SK-N-SH treated with all-trans-retinoic acid at 6 μM for 48 hours (cell line): ENCODE measurements around the gene TBX1.
A peak's percentile ranks its signal among the peaks of the same experiment; 100 is the strongest.

ENCODE experiments used
- ATAC-seq: fragments of 200-7000 bp; cut with Tn5 transposase; 3 replicates; pipeline ENCODE4 v1.9.1; 2020; ENCODE audit warnings: mild to moderate bottlenecking, moderate library complexity
- ARNTL ChIP-seq: fragments of 450-650 bp; formaldehyde crosslinking; IDR thresholded peaks from 2 replicates; pipeline ENCODE4 v1.5.0; 2020; ENCODE audit warnings: low read depth, mild to moderate bottlenecking, moderate library complexity, borderline replicate concordance
- BACH2 ChIP-seq: fragments of 250-450 bp; sonication (Bioruptor Pico); IDR thresholded peaks from 2 replicates; pipeline ENCODE4 v1.9.0; 2021; ENCODE audit warnings: mild to moderate bottlenecking, borderline replicate concordance
- CSDC2 ChIP-seq: fragments of 250-450 bp; sonication (Bioruptor Pico); IDR thresholded peaks from 2 replicates; pipeline ENCODE4 v1.5.0; 2020; ENCODE audit warnings: mild to moderate bottlenecking, moderate library complexity
- ESRRG ChIP-seq: fragments of 250-450 bp; sonication (Bioruptor Pico); IDR thresholded peaks from 2 replicates; pipeline ENCODE4 v1.6.1; 2021; ENCODE audit warnings: mild to moderate bottlenecking
- GLIS3 ChIP-seq: fragments of 250-450 bp; sonication (Bioruptor Pico); IDR thresholded peaks from 2 replicates; pipeline ENCODE4 v1.5.0; 2020; ENCODE audit warnings: mild to moderate bottlenecking, moderate library complexity
- ISL1 ChIP-seq: fragments of 250-450 bp; sonication (Bioruptor Pico); IDR thresholded peaks from 2 replicates; pipeline ENCODE4 v2.1.2; 2022; ENCODE audit warnings: mild to moderate bottlenecking, moderate library complexity
- OSR1 ChIP-seq: fragments of 250-450 bp; sonication (Bioruptor Pico); IDR thresholded peaks from 2 replicates; pipeline ENCODE4 v1.8.0; 2022; ENCODE audit warnings: moderate library complexity, mild to moderate bottlenecking, inconsistent platforms
- POU6F1 ChIP-seq: fragments of 250-450 bp; sonication (Bioruptor Pico); IDR thresholded peaks from 2 replicates; pipeline ENCODE4 v1.8.0; 2021; ENCODE audit warnings: low read depth, mild to moderate bottlenecking, moderate library complexity, borderline replicate concordance
- PPARA ChIP-seq: fragments of 250-450 bp; sonication (Bioruptor Pico); IDR thresholded peaks from 2 replicates; pipeline ENCODE4 v1.5.0; 2020; ENCODE audit warnings: mild to moderate bottlenecking, borderline replicate concordance
- RARB ChIP-seq: fragments of 250-450 bp; sonication (Bioruptor Pico); IDR thresholded peaks from 2 replicates; pipeline ENCODE4 v1.8.0; 2021; ENCODE audit warnings: mild to moderate bottlenecking, moderate library complexity
- SNAI2 ChIP-seq: fragments of 250-450 bp; sonication (Bioruptor Pico); IDR thresholded peaks from 2 replicates; pipeline ENCODE4 v1.5.0; 2020; ENCODE audit warnings: mild to moderate bottlenecking, moderate library complexity
- TCF4 ChIP-seq: fragments of 250-450 bp; sonication (Bioruptor Pico); IDR thresholded peaks from 2 replicates; pipeline ENCODE4 v1.8.0; 2021; ENCODE audit warnings: mild to moderate bottlenecking, moderate library complexity, borderline replicate concordance
- TOX ChIP-seq: fragments of 250-450 bp; sonication (Bioruptor Pico); IDR thresholded peaks from 2 replicates; pipeline ENCODE4 v1.8.0; 2021; ENCODE audit warnings: mild to moderate bottlenecking, moderate library complexity, borderline replicate concordance
- ZC3H10 ChIP-seq: fragments of 250-450 bp; sonication (Bioruptor Pico); IDR thresholded peaks from 2 replicates; pipeline ENCODE4 v1.5.1; 2021; ENCODE audit warnings: mild to moderate bottlenecking, moderate library complexity
- ZFP3 ChIP-seq: fragments of 250-450 bp; sonication (Bioruptor Pico); IDR thresholded peaks from 2 replicates; pipeline ENCODE4 v1.5.0; 2020; ENCODE audit warnings: mild to moderate bottlenecking, moderate library complexity
- ZNF565 ChIP-seq: fragments of 450-650 bp; formaldehyde crosslinking; conservative IDR thresholded peaks from 2 replicates; pipeline ENCODE4 v1.5.0; 2020; ENCODE audit warnings: low read depth, mild to moderate bottlenecking, moderate library complexity
- ZNF70 ChIP-seq: fragments of 450-650 bp; formaldehyde crosslinking; IDR thresholded peaks from 2 replicates; pipeline ENCODE4 v1.5.0; 2020; ENCODE audit warnings: mild to moderate bottlenecking, moderate library complexity
- ZNF8 ChIP-seq: fragments of 450-650 bp; formaldehyde crosslinking; IDR thresholded peaks from 2 replicates; pipeline ENCODE4 v1.5.0; 2020; ENCODE audit warnings: mild to moderate bottlenecking, moderate library complexity
- TF ChIP-seq, protein P1 (sequence below): fragments of 250-450 bp; sonication (Bioruptor Pico); IDR thresholded peaks from 2 replicates; pipeline ENCODE4 v1.5.1; 2021; ENCODE audit warnings: mild to moderate bottlenecking, moderate library complexity

The TBX1 gene

DNA sequence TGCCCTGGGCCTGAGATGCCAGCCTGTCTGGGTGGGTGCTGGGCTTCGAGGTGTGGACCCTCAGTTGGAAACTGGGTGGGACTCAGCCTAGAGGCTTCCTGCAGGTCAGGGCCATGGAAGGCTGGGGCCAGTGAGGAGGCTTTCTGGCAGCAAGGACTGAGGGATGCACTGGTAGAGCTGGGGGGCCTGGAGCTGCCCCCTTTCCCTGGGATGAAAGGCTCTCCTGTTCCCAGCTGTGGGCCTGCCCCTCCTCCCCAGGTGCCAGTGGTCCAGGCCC lies 43.8 kb upstream of the TBX1 start:
- TF ChIP-seq OSR1 (CRISPR knock-in tag): no peak
- TF ChIP-seq ISL1 (CRISPR knock-in tag): no peak
- TF ChIP-seq SNAI2: no peak
- no peak for TF ChIP-seq ARNTL (CRISPR knock-in tag)
- TF ChIP-seq, all 23 proteins: peak for 0
- no peak for ATAC-seq

GRCh38 chr22:19717181-19717580 lies 43.4 kb upstream of the TBX1 start:
- TF ChIP-seq ARNTL (CRISPR knock-in tag) (no peak), ZFP3 (no peak), POU6F1 (CRISPR knock-in tag) (no peak), ZC3H10 (no peak), TCF4 (CRISPR knock-in tag) (no peak), OSR1 (CRISPR knock-in tag) (no peak), ESRRG (CRISPR knock-in tag) (no peak)

GRCh38 chr22:19717691-19718455 lies 42.7 kb upstream of the TBX1 start:
- TF ChIP-seq ZC3H10 (no peak), ZNF70 (CRISPR knock-in tag) (no peak), ZFP3 (no peak), SNAI2 (no peak), ZNF8 (CRISPR knock-in tag) (no peak), CSDC2 (CRISPR knock-in tag) (no peak), POU6F1 (CRISPR knock-in tag) (no peak), ZNF565 (CRISPR knock-in tag) (no peak), BACH2 (CRISPR knock-in tag) (no peak), ISL1 (CRISPR knock-in tag) (no peak), RARB (CRISPR knock-in tag) (no peak), ESRRG (CRISPR knock-in tag) (no peak), TOX (CRISPR knock-in tag) (no peak), ARNTL (CRISPR knock-in tag) (no peak), GLIS3 (CRISPR knock-in tag) (no peak), TCF4 (CRISPR knock-in tag) (no peak), OSR1 (CRISPR knock-in tag) (no peak), PPARA (CRISPR knock-in tag) (no peak)
- TF ChIP-seq, protein P1, sequence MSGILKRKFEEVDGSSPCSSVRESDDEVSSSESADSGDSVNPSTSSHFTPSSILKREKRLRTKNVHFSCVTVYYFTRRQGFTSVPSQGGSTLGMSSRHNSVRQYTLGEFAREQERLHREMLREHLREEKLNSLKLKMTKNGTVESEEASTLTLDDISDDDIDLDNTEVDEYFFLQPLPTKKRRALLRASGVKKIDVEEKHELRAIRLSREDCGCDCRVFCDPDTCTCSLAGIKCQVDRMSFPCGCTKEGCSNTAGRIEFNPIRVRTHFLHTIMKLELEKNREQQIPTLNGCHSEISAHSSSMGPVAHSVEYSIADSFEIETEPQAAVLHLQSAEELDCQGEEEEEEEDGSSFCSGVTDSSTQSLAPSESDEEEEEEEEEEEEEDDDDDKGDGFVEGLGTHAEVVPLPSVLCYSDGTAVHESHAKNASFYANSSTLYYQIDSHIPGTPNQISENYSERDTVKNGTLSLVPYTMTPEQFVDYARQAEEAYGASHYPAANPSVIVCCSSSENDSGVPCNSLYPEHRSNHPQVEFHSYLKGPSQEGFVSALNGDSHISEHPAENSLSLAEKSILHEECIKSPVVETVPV (CRISPR knock-in tag): no peak
- peak; percentile 90 for ATAC-seq

More at GRCh38 chr22:19717181-19717580, 43.4 kb upstream of the TBX1 start:
- ATAC-seq: peak; percentile 6; the same call in 2 of the 3 replicates

GRCh38 chr22:19718456-19719049 lies 42.0 kb upstream of the TBX1 start:
- ATAC-seq: no peak
- no peak for TF ChIP-seq ARNTL (CRISPR knock-in tag)
- TF ChIP-seq ISL1 (CRISPR knock-in tag): no peak
- TF ChIP-seq, all 23 proteins: peak for 0

DNA sequence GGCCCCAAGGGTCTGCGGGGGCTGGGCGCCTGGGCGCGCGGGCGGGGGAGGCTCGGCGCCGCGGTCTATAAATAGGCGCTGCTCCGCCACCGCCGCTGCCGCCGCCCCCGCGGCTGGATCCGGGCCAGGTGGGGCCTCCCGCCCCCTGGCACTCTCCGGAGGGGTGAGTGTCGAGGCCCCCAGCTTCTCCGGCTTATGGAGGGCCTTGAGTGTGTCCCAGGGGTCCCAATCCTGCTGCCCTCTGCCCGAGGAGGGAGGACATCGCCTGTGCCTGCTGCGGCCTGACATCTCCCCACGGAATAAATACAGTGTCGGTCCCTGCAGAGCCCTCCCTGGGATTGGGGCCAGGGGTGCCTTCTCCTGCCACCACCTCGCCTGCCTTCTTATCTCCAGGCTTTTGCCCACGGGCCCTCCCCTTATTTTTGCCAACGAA lies 41.5 kb upstream of the TBX1 start:
- no peak for ATAC-seq
- TF ChIP-seq CSDC2 (CRISPR knock-in tag): no peak
- no peak for TF ChIP-seq BACH2 (CRISPR knock-in tag)
